Ramos (cell line): ENCODE data around the gene MFRP.
"Not testable (repeated sequence)": the region's sequence is repeated elsewhere in the genome, so short reads cannot be mapped to it uniquely, and the experiment has no call there.

Experiments
- in situ Hi-C: fragments of 300-500 bp; cut with MboI; formaldehyde crosslinking; loops from one replicate; pipeline ENCODE4 v1.14.3; 2022; ENCODE audit warnings: low sequenced_read_pairs; ENCODE audit not compliant: unreplicated experiment

Gene MFRP

GRCh38 chr11:119346605-119347004 is at the start of gene MFRP:
TSS of gene MFRP (minus strand) at chr11:119346705. CDS start at chr11:119346513, 192 bp downstream.
- in situ Hi-C loops: no loop called here

GRCh38 chr11:119391275-119391674 is 44.8 kb upstream of the MFRP start:
- in situ Hi-C loops: no loop called here

GRCh38 chr11:119389611-119390254 is 43.2 kb upstream of the MFRP start:
- in situ Hi-C loops: no loop called here

GRCh38 chr11:119388103-119388502 is 41.6 kb upstream of the MFRP start:
- in situ Hi-C loops: no loop called here

GRCh38 chr11:119384332-119384731 is 37.8 kb upstream of the MFRP start:
- in situ Hi-C loops: no loop called here

GRCh38 chr11:119382513-119382912 is 36.0 kb upstream of the MFRP start:
- in situ Hi-C loops: not testable (repeated sequence)

- in situ Hi-C loops: no loop called here
Measured at GRCh38 chr11:119382101-119382500, 35.6 kb upstream of the MFRP start.

- in situ Hi-C loops: no loop called here
Measured at GRCh38 chr11:119381181-119381988, 34.9 kb upstream of the MFRP start, which contains the start of gene USP2. TSS of gene USP2 (minus strand) at chr11:119381690. CDS start at chr11:119373480, 8,210 bp downstream.

GRCh38 chr11:119380827-119381180 is 34.3 kb upstream of the MFRP start:
- in situ Hi-C loops: no loop called here

GRCh38 chr11:119380160-119380826 is 33.8 kb upstream of the MFRP start:
- in situ Hi-C loops: no loop called here

GRCh38 chr11:119378851-119379465 is 32.5 kb upstream of the MFRP start:
- in situ Hi-C loops: no loop called here

GRCh38 chr11:119377961-119378667 is 31.6 kb upstream of the MFRP start:
- in situ Hi-C loops: no loop called here

GRCh38 chr11:119377112-119377901 is 30.8 kb upstream of the MFRP start:
- in situ Hi-C loops: no loop called here

GRCh38 chr11:119376197-119376847 is 29.8 kb upstream of the MFRP start:
- in situ Hi-C loops: no loop called here

- in situ Hi-C loops: no loop called here
Measured at GRCh38 chr11:119375337-119376196, 29.1 kb upstream of the MFRP start.

- in situ Hi-C loops: no loop called here
Measured at GRCh38 chr11:119374632-119375336, 28.3 kb upstream of the MFRP start.

GRCh38 chr11:119373921-119374631 is 27.6 kb upstream of the MFRP start:
- in situ Hi-C loops: no loop called here
